Bronchial epithelial cell (primary cell): Measurements from ENCODE around the gene TBX3. TPM values are rescaled to one million over a fixed set of nuclear protein-coding genes. Genes with fewer than 3 reads are reported as not detected.
A peak's percentile ranks its signal among the peaks of the same experiment; 100 is the strongest.
"Not testable (repeated sequence)": the region's sequence is repeated elsewhere in the genome, so short reads cannot be mapped to it uniquely, and the experiment has no call there.

Experiments
- DNase-seq: peaks from one replicate; pipeline ENCODE4 v3.0.0-alpha.2; 2010; ENCODE audit warnings: low read depth
- FAIRE-seq: peaks from 2 replicates; lab custom pipeline; 2011; peaks lifted over from hg19 to GRCh38; lab: Jason Lieb, UNC
- H3K27me3 ChIP-seq: 2 replicates; pipeline ENCODE4 v1.5.1; 2011; ENCODE audit warnings: low read length; ENCODE audit not compliant: control insufficient read depth, insufficient read depth
- H3K36me3 ChIP-seq: 2 replicates; pipeline ENCODE4 v1.5.1; 2011; ENCODE audit warnings: low read length; ENCODE audit not compliant: control insufficient read depth, insufficient read depth
- H3K4me3 ChIP-seq: 2 replicates; pipeline ENCODE4 v1.5.1; 2011; ENCODE audit warnings: mild to moderate bottlenecking, low read depth, low read length, control low read depth
- total RNA-seq: library from RNA; depleted of rRNA; stranded (reverse); fragments of >200 nt; gene quantifications from 2 replicates; pipeline ENCODE4 v1.2.1, GENCODE V29; 2014
- TF ChIP-seq, protein P1 (sequence below): IDR thresholded peaks from 2 replicates; pipeline ENCODE4 v1.5.1; 2011; ENCODE audit warnings: mild to moderate bottlenecking, moderate library complexity, low read length, control low read depth, inconsistent platforms; ENCODE audit not compliant: insufficient read depth, severe bottlenecking

TBX3 gene
- 0.38 and 1.3 TPM in 2 replicates for total RNA-seq

DNA sequence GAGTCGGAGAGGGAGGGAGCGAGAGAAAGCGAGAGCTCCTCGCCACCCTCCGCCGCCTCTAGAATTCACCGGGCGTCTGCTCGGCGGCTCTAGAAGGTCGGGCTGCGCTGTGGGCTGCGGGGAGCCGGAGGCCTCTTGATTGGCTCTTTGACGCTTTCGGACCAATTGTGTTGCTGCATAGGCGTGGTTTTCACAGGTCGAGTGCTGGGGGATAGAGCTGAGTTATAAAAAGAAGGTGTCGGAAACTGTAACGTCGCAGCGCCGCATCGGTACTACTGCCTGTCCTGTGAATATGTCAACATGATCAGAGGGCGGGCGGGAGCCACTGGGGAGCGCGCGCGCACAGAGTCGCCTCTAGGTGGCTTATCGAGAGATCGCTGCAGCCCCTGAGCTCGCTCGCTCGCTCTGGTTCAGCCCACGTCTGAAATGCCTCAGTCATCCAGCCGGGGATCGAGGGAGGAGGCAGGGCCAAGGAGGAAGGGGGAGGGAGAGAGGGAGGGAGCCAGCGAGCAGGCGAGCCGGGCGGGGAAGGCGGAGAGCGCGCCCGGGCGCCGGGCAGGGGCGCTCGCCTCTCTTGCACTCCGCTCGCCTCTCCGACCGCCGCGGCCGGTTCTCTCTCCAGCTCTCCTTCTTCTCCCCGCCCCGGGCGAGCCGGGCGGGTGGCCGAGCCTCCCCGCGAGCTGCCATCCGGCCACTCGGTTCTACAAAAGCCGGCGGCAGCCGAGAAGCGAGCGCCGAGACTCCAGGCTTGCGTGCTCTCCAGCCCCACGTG, at the start of gene TBX3:
TBX3 (minus strand) TSS at position 78 of the 772 bp plus-strand sequence. CDS start 975 bp downstream, outside the sequence.
- TF ChIP-seq, protein P1, sequence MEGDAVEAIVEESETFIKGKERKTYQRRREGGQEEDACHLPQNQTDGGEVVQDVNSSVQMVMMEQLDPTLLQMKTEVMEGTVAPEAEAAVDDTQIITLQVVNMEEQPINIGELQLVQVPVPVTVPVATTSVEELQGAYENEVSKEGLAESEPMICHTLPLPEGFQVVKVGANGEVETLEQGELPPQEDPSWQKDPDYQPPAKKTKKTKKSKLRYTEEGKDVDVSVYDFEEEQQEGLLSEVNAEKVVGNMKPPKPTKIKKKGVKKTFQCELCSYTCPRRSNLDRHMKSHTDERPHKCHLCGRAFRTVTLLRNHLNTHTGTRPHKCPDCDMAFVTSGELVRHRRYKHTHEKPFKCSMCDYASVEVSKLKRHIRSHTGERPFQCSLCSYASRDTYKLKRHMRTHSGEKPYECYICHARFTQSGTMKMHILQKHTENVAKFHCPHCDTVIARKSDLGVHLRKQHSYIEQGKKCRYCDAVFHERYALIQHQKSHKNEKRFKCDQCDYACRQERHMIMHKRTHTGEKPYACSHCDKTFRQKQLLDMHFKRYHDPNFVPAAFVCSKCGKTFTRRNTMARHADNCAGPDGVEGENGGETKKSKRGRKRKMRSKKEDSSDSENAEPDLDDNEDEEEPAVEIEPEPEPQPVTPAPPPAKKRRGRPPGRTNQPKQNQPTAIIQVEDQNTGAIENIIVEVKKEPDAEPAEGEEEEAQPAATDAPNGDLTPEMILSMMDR, result peak; percentile 50
- H3K4me3 ChIP-seq, result peak within 1 kb of the TSS; percentile 30
- no peaks in the 10 kb centered on the region for H3K36me3 ChIP-seq
- DNase-seq (peak; percentile 74), FAIRE-seq (no peak)
- H3K27me3 ChIP-seq, result peaks cover 31% of the 10 kb centered on the region

DNA sequence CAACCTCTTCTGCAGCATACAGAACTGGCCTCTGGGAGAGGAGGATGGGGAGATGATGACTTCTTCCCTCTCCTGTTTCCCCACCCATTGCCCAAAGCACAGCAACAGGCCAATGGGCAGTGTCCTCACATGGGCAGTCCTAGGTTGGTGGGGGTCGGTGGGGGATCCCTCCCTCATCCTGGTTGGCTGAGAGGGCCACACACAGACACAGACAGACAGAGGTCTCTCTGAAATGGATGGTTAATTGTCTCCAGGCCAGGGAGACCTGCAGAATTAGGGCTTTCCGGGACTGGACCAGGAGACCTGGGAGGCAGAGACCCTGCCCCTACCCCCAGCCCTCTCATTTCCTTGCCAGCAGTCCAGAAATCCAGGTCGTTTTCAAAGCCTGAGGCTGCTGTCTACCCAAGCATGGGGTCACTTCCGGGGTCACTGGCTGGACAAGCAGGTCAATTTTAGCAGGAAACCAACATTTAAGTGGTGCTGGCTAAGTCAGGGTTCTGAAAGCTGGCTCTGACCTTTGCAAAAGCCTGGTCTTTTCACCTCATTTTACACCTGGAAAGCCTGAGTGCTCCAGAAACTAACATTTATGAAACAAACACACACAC, 48.6 kb upstream of the TBX3 start:
- peaks cover 5% of the 10 kb centered on the region for H3K27me3 ChIP-seq
- no peaks in the 10 kb centered on the region for H3K36me3 ChIP-seq
- TF ChIP-seq, protein P1, result no peak
- DNase-seq (no peak), FAIRE-seq (no peak)
- no peak overlapping the region for H3K4me3 ChIP-seq

DNA sequence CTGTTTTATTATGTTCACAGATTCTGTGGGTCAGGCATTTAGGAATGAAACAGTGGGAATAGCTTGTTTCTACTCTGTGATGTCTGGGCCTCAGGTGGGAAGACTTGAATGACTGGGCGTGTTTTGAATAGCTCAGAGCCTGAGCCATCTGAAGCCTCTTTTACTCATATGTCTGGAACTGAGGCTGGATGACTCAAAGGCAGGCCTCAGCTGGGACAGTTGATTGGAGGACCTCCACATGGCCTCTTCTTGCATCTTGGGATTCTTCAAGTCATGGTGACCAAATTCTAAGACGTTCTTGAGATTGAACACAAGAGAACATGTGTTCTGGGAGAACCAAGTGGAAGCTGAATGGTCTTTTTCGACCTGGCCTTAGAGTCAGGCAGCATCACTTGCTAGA, 45.8 kb upstream of the TBX3 start:
- TF ChIP-seq, protein P1, result no peak
- FAIRE-seq, result no peak
- Histone ChIP-seq H3K36me3 (no peaks in the 10 kb centered on the region), H3K4me3 (no peak overlapping the region), H3K27me3 (no peaks in the 10 kb centered on the region)
- DNase-seq, result peak; percentile 26

DNA sequence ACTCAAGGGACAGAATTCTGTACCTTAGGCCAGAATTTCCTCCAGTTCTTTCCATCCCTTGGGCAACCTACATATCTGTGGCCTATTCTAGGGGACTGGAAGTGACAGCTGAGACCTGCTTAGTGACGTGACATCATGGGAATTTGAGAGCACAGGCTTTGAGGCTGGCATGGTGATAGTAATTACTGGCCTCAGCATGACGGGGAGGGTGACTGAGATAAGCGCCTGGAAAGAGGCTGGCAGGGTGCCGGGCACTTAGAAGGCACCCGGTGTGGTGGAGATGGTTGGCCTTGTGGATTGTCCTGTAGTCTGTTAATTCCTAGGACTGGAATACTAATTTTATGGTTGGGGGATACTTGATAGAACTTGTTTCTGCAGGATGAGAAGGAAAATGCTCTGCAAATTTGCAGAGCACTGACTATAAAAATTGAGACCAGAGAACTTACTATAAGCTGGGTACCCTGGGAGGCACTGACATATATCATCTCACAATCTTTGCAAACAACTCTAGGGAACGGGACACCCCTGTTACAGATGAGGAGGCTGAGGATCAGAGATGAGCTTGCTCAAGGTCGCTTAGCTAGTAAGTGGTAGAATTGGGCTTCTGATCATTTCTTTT, 42.2 kb upstream of the TBX3 start:
- H3K27me3 ChIP-seq, result no peaks in the 10 kb centered on the region
- TF ChIP-seq, protein P1, result no peak
- FAIRE-seq (no peak), DNase-seq (no peak)
- no peak overlapping the region for H3K4me3 ChIP-seq
- no peaks in the 10 kb centered on the region for H3K36me3 ChIP-seq

DNA sequence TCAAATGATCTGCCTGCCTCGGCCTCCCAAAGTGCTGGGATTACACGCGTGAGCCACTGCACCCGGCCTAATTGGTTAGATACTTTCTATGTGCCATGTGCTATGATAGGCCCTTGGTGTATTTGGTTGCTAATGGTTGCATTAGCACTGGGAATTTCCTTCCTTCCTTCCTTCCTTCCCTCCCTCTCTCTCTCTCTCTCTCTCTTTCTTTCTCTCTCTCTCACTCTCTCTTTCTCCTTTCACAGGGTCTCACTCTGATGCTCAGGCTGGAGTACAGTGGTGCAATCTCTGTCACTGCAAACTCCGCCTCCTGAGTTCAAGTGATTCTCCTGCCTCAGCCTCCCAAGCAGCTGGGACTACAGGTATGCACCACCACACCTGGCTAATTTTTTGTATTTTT, 38.2 kb upstream of the TBX3 start:
- FAIRE-seq, H3K4me3 ChIP-seq, H3K36me3 ChIP-seq, DNase-seq, H3K27me3 ChIP-seq: not testable (repeated sequence)

DNA sequence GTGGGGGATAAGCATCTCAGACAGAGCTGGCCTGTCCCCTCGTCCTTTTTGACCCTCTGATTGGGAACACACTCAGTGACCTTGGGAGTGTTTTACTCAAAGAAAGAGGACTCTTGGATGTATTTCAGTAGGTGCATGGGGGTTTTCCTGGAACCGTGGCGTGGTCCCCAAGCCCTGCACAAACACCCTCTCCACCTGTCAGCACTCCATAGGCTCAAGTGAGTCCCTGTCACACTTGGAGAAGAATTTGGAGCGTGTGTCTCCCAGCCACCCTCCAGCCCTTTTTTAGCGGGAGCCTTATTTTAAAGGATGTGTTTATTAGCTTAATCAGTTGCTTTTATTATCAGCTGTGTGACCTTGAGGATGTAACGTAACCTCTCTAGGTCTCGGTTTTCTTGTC, 37.3 kb upstream of the TBX3 start:
- no peaks in the 10 kb centered on the region for H3K36me3 ChIP-seq
- FAIRE-seq (no peak), DNase-seq (no peak)
- H3K4me3 ChIP-seq, result no peak overlapping the region
- no peaks in the 10 kb centered on the region for H3K27me3 ChIP-seq
- TF ChIP-seq, protein P1, result no peak
